ENCODE data around the gene EFNA5.

GRCh38 chr5:107699425-107699824 lies 28.7 kb upstream of the EFNA5 start:
- TF ChIP-seq ATF3 (IDR thresholded peaks at IDR 0.05; ENCODE audit: borderline replicate concordance, extremely low read depth, low read depth, low read length) (no peak), CTCF (IDR thresholded peaks at IDR 0.05 in 2 of 3, conservative IDR thresholded peaks at IDR 0.05 in 1 of 3; ENCODE audit: control insufficient read depth in 2 of 3, extremely low read depth in 1 of 3, insufficient read depth in 1 of 3, low read depth in 3 of 3, low read length in 3 of 3) (no peak), MAX (IDR thresholded peaks at IDR 0.05; ENCODE audit: low read depth, low read length) (no peak), SIN3A (IDR thresholded peaks at IDR 0.05; ENCODE audit: low read depth, low read length) (no peak), POLR2A (IDR thresholded peaks at IDR 0.05; ENCODE audit: low read depth, low read length) (no peak), MEF2A (IDR thresholded peaks at IDR 0.05; ENCODE audit: insufficient read depth, low read depth, low read length) (no peak), POLR2AphosphoS5 (IDR thresholded peaks at IDR 0.05; ENCODE audit: low read length) (no peak), ZBTB40 (IDR thresholded peaks at IDR 0.05; ENCODE audit: borderline replicate concordance) (no peak), ZZZ3 (IDR thresholded peaks at IDR 0.05; ENCODE audit: control insufficient read depth, insufficient read length, low read depth) (no peak), EZH2 (IDR thresholded peaks at IDR 0.05; ENCODE audit: borderline replicate concordance, control insufficient read depth, low read depth, low read length) (no peak), EGR1 (IDR thresholded peaks at IDR 0.05; ENCODE audit: borderline replicate concordance in 1 of 2, low read depth in 2 of 2, low read length in 2 of 2) (no peak), ZBTB11 (CRISPR knock-in tag; IDR thresholded peaks at IDR 0.05) (no peak), RB1 (IDR thresholded peaks at IDR 0.05; ENCODE audit: borderline replicate concordance) (no peak)
